ENCODE results near the gene ADGRV1.
"Not testable (repeated sequence)": the region's sequence is repeated elsewhere in the genome, so short reads cannot be mapped to it uniquely, and the experiment has no call there.

Gene ADGRV1

GRCh38 chr5:91052977-91053740 lies 494.6 kb downstream of the ADGRV1 start:
- H3K27ac ChIP-seq = no peak overlapping the region
- TF ChIP-seq ZFX (IDR thresholded peaks at IDR 0.05; ENCODE audit: borderline replicate concordance) = no peak
- TF ChIP-seq CTCF (IDR thresholded peaks at IDR 0.05) = no peak

- TF ChIP-seq CTCF (IDR thresholded peaks at IDR 0.05) (no peak), ZFX (IDR thresholded peaks at IDR 0.05; ENCODE audit: borderline replicate concordance) (no peak)
- no peak overlapping the region for H3K27ac ChIP-seq
These were observed 495.1 kb downstream of the ADGRV1 start for GRCh38 chr5:91053741-91054025.

GRCh38 chr5:91058155-91058554 lies 499.6 kb downstream of the ADGRV1 start:
- H3K27ac ChIP-seq = no peak overlapping the region
- TF ChIP-seq ZFX (IDR thresholded peaks at IDR 0.05; ENCODE audit: borderline replicate concordance) (no peak), CTCF (IDR thresholded peaks at IDR 0.05) (no peak)

GRCh38 chr5:91058575-91058974 lies 500.0 kb downstream of the ADGRV1 start:
- TF ChIP-seq CTCF (IDR thresholded peaks at IDR 0.05) (no peak), ZFX (IDR thresholded peaks at IDR 0.05; ENCODE audit: borderline replicate concordance) (no peak)

GRCh38 chr5:91059409-91059808 lies 500.8 kb downstream of the ADGRV1 start:
- TF ChIP-seq ZFX (IDR thresholded peaks at IDR 0.05; ENCODE audit: borderline replicate concordance) (no peak), CTCF (IDR thresholded peaks at IDR 0.05) (no peak)
- H3K27ac ChIP-seq = no peak overlapping the region

More at GRCh38 chr5:91058575-91058974, 500.0 kb downstream of the ADGRV1 start:
- H3K27ac ChIP-seq = no peak overlapping the region

- TF ChIP-seq ZFX (IDR thresholded peaks at IDR 0.05; ENCODE audit: borderline replicate concordance) (no peak), CTCF (IDR thresholded peaks at IDR 0.05) (no peak)
- no peak overlapping the region for H3K27ac ChIP-seq
These were observed 502.5 kb downstream of the ADGRV1 start for GRCh38 chr5:91061094-91061493.

GRCh38 chr5:91061946-91062562 lies 503.5 kb downstream of the ADGRV1 start:
- TF ChIP-seq CTCF (IDR thresholded peaks at IDR 0.05) (no peak), ZFX (IDR thresholded peaks at IDR 0.05; ENCODE audit: borderline replicate concordance) (no peak)
- no peak overlapping the region for H3K27ac ChIP-seq

GRCh38 chr5:91063098-91063690 lies 504.6 kb downstream of the ADGRV1 start:
- H3K27ac ChIP-seq = not testable (repeated sequence)

Data from 22Rv1 (cell line).